Erythroblast (primary cell): ENCODE results near the gene USP5.
A peak's percentile ranks its signal among the peaks of the same experiment; 100 is the strongest.

Source experiments
- DNase-seq, 2 experiments: peaks; one replicate each; lab custom pipeline; 2025; lab: John Stamatoyannopoulos, UW
- GATA1 ChIP-seq: IDR thresholded peaks from 2 replicates; pipeline ENCODE4 v1.6.1; 2011; ENCODE audit warnings: low read depth, mild to moderate bottlenecking, control low read depth, low read length, moderate library complexity
- POLR2A ChIP-seq: IDR thresholded peaks from 2 replicates; pipeline ENCODE4 v1.6.1; 2011; ENCODE audit warnings: mild to moderate bottlenecking, low read length

USP5 gene

GRCh38 chr12:6851921-6852650, at the start of gene USP5:
Gene USP5, plus strand, starts transcription at chr12:6852150. Its CDS starts 30 bp downstream, at chr12:6852180.
- peak; percentile 99 to 100 for DNase-seq
- TF ChIP-seq GATA1 = no peak
- TF ChIP-seq POLR2A = peak; percentile 11

- no peak for DNase-seq
- TF ChIP-seq GATA1 (no peak), POLR2A (no peak)
Measured at GRCh38 chr12:6807170-6807569, 44.8 kb upstream of the USP5 start.

GRCh38 chr12:6809056-6809455, 42.9 kb upstream of the USP5 start:
- TF ChIP-seq GATA1 (no peak), POLR2A (no peak)

GRCh38 chr12:6810758-6811157, 41.2 kb upstream of the USP5 start:
- DNase-seq = no peak
- TF ChIP-seq GATA1 (no peak), POLR2A (no peak)

More at GRCh38 chr12:6809056-6809455, 42.9 kb upstream of the USP5 start:
- DNase-seq = no peak

GRCh38 chr12:6813363-6813762, 38.6 kb upstream of the USP5 start:
- no peak for TF ChIP-seq POLR2A
- TF ChIP-seq GATA1 = no peak
- DNase-seq = no peak

- TF ChIP-seq GATA1 (no peak), POLR2A (no peak)
- DNase-seq = no peak
Measured at GRCh38 chr12:6816598-6816997, 35.4 kb upstream of the USP5 start.

GRCh38 chr12:6817098-6817497, 34.9 kb upstream of the USP5 start:
- TF ChIP-seq POLR2A (no peak), GATA1 (no peak)
- DNase-seq = no peak

GRCh38 chr12:6817662-6818157, 34.2 kb upstream of the USP5 start:
- TF ChIP-seq POLR2A = no peak
- no peak for TF ChIP-seq GATA1
- no peak for DNase-seq

GRCh38 chr12:6818222-6818621, 33.7 kb upstream of the USP5 start:
- DNase-seq = no peak
- TF ChIP-seq POLR2A (no peak), GATA1 (no peak)

GRCh38 chr12:6818645-6819044, 33.3 kb upstream of the USP5 start:
- TF ChIP-seq POLR2A (no peak), GATA1 (no peak)

GRCh38 chr12:6819106-6820030, 32.6 kb upstream of the USP5 start:
- DNase-seq = no peak
- TF ChIP-seq GATA1 (no peak), POLR2A (no peak)

More at GRCh38 chr12:6818645-6819044, 33.3 kb upstream of the USP5 start:
- no peak for DNase-seq

- DNase-seq = no peak
- TF ChIP-seq POLR2A (no peak), GATA1 (no peak)
Measured at GRCh38 chr12:6820166-6820565, 31.8 kb upstream of the USP5 start.

- DNase-seq = no peak
- no peak for TF ChIP-seq POLR2A
- no peak for TF ChIP-seq GATA1
Measured at GRCh38 chr12:6821591-6822425, 30.1 kb upstream of the USP5 start, which contains the start of gene GPR162. Gene GPR162, plus strand, starts transcription at chr12:6821821. Its CDS starts 2,078 bp downstream, at chr12:6823899.
